Measurements from ENCODE around the gene MEA1.

DNA sequence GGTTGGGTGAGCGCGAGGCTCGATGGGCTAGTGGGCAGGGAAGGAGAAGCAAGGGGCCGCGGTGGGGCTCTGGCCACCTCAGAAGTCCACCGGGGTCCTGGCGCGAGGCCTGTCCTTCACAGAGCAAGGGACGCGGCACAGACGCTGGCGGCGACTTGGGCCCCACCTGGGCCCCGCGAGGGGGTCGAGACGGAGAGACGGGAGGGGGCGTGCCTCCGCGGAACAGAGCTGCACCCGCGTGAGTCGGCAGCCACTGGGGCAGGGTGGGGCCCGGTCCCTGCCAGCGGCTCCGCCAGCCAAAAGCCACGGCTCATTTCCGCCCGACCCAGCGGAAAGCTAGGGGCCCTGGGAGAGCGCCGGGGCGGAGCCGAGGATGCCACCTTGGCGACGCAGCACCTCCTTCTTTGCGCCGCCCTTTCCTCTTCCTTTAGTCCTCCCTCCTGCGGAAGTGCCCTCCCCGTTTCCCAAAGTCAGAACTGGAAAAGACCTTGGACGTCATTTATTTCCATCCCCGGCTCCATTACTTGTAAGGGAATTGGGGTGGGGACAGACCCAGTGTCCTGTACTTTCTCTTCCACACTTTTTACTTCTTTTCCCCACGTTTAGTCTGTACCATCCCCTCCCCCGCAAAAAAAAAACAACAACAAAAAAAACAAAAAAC, 39.9 kb upstream of the MEA1 start, which contains the start of gene CUL7:
- TF ChIP-seq ZNF341 (tag by site-specific recombination; IDR thresholded peaks at IDR 0.05; ENCODE audit: low read depth) (peak; percentile 76), ZNF621 (tag by site-specific recombination; IDR thresholded peaks at IDR 0.05) (no peak), ELK4 (IDR thresholded peaks at IDR 0.05; ENCODE audit: borderline replicate concordance, low read depth, low read length) (peak; percentile 71; the same call in 1 of the 2 replicates), GLI2 (tag by site-specific recombination; IDR thresholded peaks at IDR 0.05; ENCODE audit: borderline replicate concordance, low read depth) (no peak), ZNF324 (tag by site-specific recombination; IDR thresholded peaks at IDR 0.05) (no peak; the same call in 1 of the 2 replicates), ZNF274 (IDR thresholded peaks at IDR 0.05; ENCODE audit: low read length) (no peak), ZNF274 (tag by site-specific recombination; IDR thresholded peaks at IDR 0.05; ENCODE audit: borderline replicate concordance) (no peak), TCF7L2 (IDR thresholded peaks at IDR 0.05; ENCODE audit: borderline replicate concordance, low read depth, low read length) (no peak), KLF16 (tag by site-specific recombination; IDR thresholded peaks at IDR 0.05) (peak; percentile 84), HOXA7 (CRISPR knock-in tag; IDR thresholded peaks at IDR 0.05; ENCODE audit: borderline replicate concordance) (no peak), PRDM4 (tag by site-specific recombination; IDR thresholded peaks at IDR 0.05) (no peak)
- TF ChIP-seq, protein P1, sequence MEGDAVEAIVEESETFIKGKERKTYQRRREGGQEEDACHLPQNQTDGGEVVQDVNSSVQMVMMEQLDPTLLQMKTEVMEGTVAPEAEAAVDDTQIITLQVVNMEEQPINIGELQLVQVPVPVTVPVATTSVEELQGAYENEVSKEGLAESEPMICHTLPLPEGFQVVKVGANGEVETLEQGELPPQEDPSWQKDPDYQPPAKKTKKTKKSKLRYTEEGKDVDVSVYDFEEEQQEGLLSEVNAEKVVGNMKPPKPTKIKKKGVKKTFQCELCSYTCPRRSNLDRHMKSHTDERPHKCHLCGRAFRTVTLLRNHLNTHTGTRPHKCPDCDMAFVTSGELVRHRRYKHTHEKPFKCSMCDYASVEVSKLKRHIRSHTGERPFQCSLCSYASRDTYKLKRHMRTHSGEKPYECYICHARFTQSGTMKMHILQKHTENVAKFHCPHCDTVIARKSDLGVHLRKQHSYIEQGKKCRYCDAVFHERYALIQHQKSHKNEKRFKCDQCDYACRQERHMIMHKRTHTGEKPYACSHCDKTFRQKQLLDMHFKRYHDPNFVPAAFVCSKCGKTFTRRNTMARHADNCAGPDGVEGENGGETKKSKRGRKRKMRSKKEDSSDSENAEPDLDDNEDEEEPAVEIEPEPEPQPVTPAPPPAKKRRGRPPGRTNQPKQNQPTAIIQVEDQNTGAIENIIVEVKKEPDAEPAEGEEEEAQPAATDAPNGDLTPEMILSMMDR (tag by site-specific recombination; IDR thresholded peaks at IDR 0.05), result peak; percentile 77; the same call in 1 of the 2 replicates
